HG03521 (cell line): ENCODE data around the gene FNBP1.

ENCODE experiments used
- ATAC-seq: cut with Tn5 transposase; IDR thresholded peaks from one replicate; pipeline ENCODE4 v1.9.1; 2021; ENCODE audit warnings: mild to moderate bottlenecking, moderate library complexity; ENCODE audit not compliant: unreplicated experiment

FNBP1 gene

GRCh38 chr9:129879991-129880653 lies 162.9 kb downstream of the FNBP1 start:
- ATAC-seq = no peak

GRCh38 chr9:129879103-129879699 lies 163.8 kb downstream of the FNBP1 start:
- ATAC-seq = no peak

GRCh38 chr9:129878291-129878690 lies 164.7 kb downstream of the FNBP1 start:
- ATAC-seq = no peak

GRCh38 chr9:129876815-129877214 lies 166.2 kb downstream of the FNBP1 start:
- ATAC-seq = no peak

GRCh38 chr9:129875687-129876395 lies 167.1 kb downstream of the FNBP1 start:
- ATAC-seq = no peak

GRCh38 chr9:129875181-129875611 lies 167.8 kb downstream of the FNBP1 start:
- no peak for ATAC-seq

GRCh38 chr9:129874261-129875101 lies 168.5 kb downstream of the FNBP1 start:
- ATAC-seq = no peak

- ATAC-seq = no peak
Measured at GRCh38 chr9:129873563-129874190, 169.3 kb downstream of the FNBP1 start.

- ATAC-seq = no peak
Measured at GRCh38 chr9:129871046-129871445, 171.9 kb downstream of the FNBP1 start.

GRCh38 chr9:129869585-129870501 lies 173.1 kb downstream of the FNBP1 start:
- no peak for ATAC-seq

- no peak for ATAC-seq
Measured at GRCh38 chr9:129868872-129869486, 174.0 kb downstream of the FNBP1 start.

GRCh38 chr9:129868023-129868871 lies 174.7 kb downstream of the FNBP1 start:
- ATAC-seq = no peak

GRCh38 chr9:129867136-129868022 lies 175.6 kb downstream of the FNBP1 start:
- ATAC-seq = no peak

GRCh38 chr9:129866394-129867135 lies 176.4 kb downstream of the FNBP1 start:
- ATAC-seq = no peak

GRCh38 chr9:129865668-129866320 lies 177.2 kb downstream of the FNBP1 start:
- ATAC-seq = no peak

- ATAC-seq = no peak
Measured at GRCh38 chr9:129864991-129865647, 177.9 kb downstream of the FNBP1 start.
